ENCODE measurements around the gene UQCC5. TPM values are rescaled to one million over a fixed set of nuclear protein-coding genes. Genes with fewer than 3 reads are reported as not detected.

UQCC5 gene
- total RNA-seq, 1 donor from 2014 or later: 13.6 TPM

DNA sequence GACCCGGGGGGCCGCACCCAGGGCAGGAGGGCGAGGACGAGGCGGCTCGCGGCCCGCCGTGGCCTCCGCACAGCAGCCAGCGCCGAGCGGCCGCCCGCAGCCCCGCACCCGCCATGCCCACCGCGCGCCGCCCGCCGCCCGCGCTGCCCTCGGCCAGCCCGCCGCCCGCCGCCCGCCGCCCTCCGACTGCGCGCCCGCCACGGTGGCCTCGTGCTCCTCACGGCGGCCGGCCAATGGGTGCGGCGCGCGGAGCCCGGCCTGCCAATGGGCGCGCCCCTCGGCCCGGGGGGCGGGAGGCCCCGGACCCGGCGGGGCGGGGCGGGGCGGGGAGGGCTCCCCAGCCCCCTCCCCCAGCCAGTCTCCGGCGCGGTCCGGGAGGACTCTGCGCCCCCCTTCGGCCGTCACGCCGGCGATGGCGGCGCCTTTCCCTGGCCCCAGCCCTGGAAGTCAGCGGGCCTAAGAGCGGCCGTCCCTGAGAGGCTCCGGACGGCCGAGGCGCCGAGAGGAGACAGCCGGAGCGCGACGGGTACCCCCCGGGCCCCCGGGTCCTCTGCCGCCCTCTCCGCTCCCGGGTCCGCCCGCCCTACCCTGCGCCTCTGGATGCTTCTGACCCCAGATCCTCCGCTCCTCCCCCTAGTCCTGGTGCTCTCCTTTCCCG is 2.7 kb upstream of the UQCC5 start, which contains the start of gene NT5DC2:
Gene NT5DC2 (minus strand): TSS at position 235 of the 658 bp plus-strand sequence. CDS start 120 bp downstream, at position 115.
- DNase-seq (peak; percentile 70), ATAC-seq (ENCODE audit: low read depth) (peak; percentile 49)
- ChIA-PET CTCF (no interaction called here), POLR2A (no interaction called here)
- no peak within 1 kb of the TSS for H3K27ac Mint-ChIP-seq
- H3K27me3 Mint-ChIP-seq: no peaks in the 10 kb centered on the region
- peaks cover 11% of the 10 kb centered on the region for H3K36me3 Mint-ChIP-seq (ENCODE audit: low read depth)
- H3K9me3 Mint-ChIP-seq: no peaks in the 10 kb centered on the region
- intact Hi-C loops (cut with micrococcal nuclease): loop anchor here (1.0 to 10.0 kb wide), 6 partner anchors 35 to 631 kb away; partner anchors contain the start of genes ACY1, ITIH1, NEK4 and POC1A
- H3K4me3 Mint-ChIP-seq: peak within 1 kb of the TSS; percentile 79
- TF ChIP-seq, protein P1, sequence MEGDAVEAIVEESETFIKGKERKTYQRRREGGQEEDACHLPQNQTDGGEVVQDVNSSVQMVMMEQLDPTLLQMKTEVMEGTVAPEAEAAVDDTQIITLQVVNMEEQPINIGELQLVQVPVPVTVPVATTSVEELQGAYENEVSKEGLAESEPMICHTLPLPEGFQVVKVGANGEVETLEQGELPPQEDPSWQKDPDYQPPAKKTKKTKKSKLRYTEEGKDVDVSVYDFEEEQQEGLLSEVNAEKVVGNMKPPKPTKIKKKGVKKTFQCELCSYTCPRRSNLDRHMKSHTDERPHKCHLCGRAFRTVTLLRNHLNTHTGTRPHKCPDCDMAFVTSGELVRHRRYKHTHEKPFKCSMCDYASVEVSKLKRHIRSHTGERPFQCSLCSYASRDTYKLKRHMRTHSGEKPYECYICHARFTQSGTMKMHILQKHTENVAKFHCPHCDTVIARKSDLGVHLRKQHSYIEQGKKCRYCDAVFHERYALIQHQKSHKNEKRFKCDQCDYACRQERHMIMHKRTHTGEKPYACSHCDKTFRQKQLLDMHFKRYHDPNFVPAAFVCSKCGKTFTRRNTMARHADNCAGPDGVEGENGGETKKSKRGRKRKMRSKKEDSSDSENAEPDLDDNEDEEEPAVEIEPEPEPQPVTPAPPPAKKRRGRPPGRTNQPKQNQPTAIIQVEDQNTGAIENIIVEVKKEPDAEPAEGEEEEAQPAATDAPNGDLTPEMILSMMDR (IDR thresholded peaks at IDR 0.05): no peak
- peaks cover 36% of the 10 kb centered on the region for H3K4me1 Mint-ChIP-seq

DNA sequence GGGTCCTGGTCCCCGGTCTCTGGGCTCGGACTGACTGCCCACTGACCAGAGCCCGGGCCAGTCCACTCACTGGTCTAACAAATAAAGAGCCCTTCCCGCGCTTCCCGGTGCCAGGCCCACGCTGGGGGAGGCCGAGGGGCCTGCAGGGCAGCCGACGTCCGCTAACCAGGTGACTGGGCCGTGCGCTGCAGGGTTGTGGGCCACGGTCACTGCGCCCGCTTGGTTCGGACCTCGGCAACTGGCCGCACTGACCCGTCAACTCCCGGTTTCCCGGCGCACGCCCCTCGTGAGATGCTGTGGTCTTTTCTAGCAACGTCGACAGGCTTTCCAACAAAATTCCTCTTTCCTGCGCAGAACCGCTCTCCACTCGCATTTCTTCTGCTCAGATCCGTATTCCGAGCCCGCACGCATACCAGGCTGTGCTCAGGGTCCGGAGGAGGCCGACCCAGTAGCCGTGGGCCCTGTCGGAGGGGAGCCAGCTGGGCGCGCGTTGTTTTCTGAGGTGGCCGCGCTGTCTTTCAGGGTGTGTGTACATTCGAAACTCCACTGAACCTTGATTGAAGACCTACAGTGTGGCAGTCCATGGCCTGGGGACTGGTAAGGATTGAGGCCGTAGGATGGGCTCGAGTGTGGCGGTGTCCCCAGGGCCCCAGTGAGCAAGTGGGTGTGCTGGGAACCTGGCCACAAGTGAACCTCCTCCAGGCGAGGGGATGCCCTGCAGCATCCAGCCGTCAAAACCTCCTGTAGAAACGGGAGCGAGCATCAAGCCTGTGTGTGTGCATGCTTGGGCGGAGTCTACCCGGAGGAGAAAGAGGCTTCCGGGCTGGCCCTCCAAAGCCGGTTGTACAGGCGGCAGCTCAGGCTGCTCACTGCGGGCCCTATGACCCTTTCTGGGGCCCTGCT is 1.9 kb upstream of the UQCC5 start:
- H3K4me3 Mint-ChIP-seq: peak overlapping the region; percentile 79

DNA sequence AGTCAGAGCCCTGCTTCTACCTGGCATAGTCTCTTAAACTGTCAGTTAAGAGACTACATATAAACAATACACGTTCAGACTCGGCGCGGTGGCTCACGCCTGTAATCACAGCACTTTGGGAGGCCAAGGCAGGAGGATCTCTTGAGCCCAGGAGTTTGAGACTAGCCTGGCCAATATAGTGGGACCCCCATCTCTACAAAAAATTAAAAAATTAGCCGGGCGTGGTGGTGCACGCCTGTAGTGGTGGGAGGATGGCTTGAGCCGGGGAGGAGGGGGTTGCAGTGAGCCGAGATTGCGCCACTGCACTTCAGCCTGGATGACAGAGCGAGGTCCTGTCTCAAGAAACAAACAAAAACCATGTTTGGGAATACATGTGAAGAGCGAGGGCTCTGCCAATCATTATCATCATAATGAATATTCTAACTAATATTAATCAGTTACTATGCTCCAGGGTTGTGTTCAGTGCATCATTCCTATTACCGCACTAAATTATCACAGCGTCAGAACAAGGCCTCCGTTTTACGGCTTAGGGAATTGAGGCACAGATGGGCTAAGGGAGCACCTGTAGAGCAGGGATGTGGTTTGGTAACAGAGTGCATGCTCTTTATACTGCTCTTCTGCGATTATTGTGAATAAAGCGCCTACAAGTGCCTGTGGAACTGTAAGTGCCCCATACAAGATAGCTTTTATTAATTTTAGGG is 844 bp upstream of the UQCC5 start:
- Mint-ChIP-seq H3K9me3 (no peaks in the 10 kb centered on the region), H3K4me1 (peaks cover 42% of the 10 kb centered on the region), H3K27me3 (no peaks in the 10 kb centered on the region), H3K4me3 (peak overlapping the region; percentile 98), H3K36me3 (ENCODE audit: low read depth) (peaks cover 19% of the 10 kb centered on the region), H3K27ac (peak overlapping the region; percentile 96)
- DNase-seq: no peak
- TF ChIP-seq, protein P1 (IDR thresholded peaks at IDR 0.05): no peak
- intact Hi-C loops (cut with micrococcal nuclease): loop anchor here (1.0 to 10.0 kb wide), 11 partner anchors 63 to 1148 kb away; partner anchors contain the start of genes ACY1, DUSP7, GNL3 and ITIH1
- ChIA-PET POLR2A (interaction anchor here (0.7 to 1.3 kb wide), 12 partner anchors 9 to 1151 kb away, joined by 3 to 5 read pairs (median 3); partner anchors contain the start of genes GLYCTK, GNL3, MANF and PBRM1), CTCF (interaction anchor here (0.8 to 1.2 kb wide), 2 partner anchors 9 to 123 kb away, joined by 3 to 4 read pairs; no protein-coding TSS in a partner anchor)
- ATAC-seq (ENCODE audit: low read depth): no peak

More for the DNA sequence above, 1.9 kb upstream of the UQCC5 start:
- Mint-ChIP-seq H3K27me3 (no peaks in the 10 kb centered on the region), H3K27ac (no peak overlapping the region), H3K9me3 (no peaks in the 10 kb centered on the region), H3K36me3 (ENCODE audit: low read depth) (peaks cover 17% of the 10 kb centered on the region), H3K4me1 (peaks cover 42% of the 10 kb centered on the region)
- CTCF ChIA-PET: no interaction called here
- POLR2A ChIA-PET: no interaction called here
- intact Hi-C loops (cut with micrococcal nuclease): loop anchor here (5.0 to 10.0 kb wide), 8 partner anchors 240 to 1147 kb away; partner anchors contain the start of genes ACY1, DUSP7, ITIH1 and MANF
- DNase-seq (no peak), ATAC-seq (ENCODE audit: low read depth) (no peak)
- TF ChIP-seq, protein P1 (IDR thresholded peaks at IDR 0.05): no peak

DNA sequence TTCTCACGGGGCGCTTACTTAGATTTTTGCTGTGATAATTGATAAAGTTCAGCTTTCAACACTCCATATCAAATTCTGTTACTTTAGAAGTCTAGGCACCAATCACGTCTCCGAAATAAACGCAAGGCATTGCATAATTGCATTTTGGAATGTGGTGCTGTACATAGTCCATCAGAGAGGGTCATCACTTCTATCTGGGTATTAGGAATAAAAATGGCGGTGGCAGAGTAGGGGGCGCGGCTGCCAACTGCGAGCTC is 365 bp upstream of the UQCC5 start:
- TF ChIP-seq, protein P1 (IDR thresholded peaks at IDR 0.05): no peak
- H3K4me1 Mint-ChIP-seq: peaks cover 42% of the 10 kb centered on the region
- H3K27me3 Mint-ChIP-seq: no peaks in the 10 kb centered on the region
- no peaks in the 10 kb centered on the region for H3K9me3 Mint-ChIP-seq
- peaks cover 24% of the 10 kb centered on the region for H3K36me3 Mint-ChIP-seq (ENCODE audit: low read depth)
- ChIA-PET POLR2A (interaction anchor here (0.7 to 1.3 kb wide), 12 partner anchors 9 to 1151 kb away, joined by 3 to 5 read pairs (median 3); partner anchors contain the start of genes GLYCTK, GNL3, MANF and PBRM1), CTCF (interaction anchor here (0.8 to 1.2 kb wide), 2 partner anchors 9 to 124 kb away, joined by 3 to 4 read pairs; no protein-coding TSS in a partner anchor)
- ATAC-seq (ENCODE audit: low read depth) (no peak), DNase-seq (no peak)
- H3K27ac Mint-ChIP-seq: peak overlapping the region; percentile 96
- intact Hi-C loops (cut with micrococcal nuclease): loop anchor here (1.0 to 10.0 kb wide), 11 partner anchors 63 to 1149 kb away; partner anchors contain the start of genes ACY1, DUSP7, GNL3 and ITIH1
- H3K4me3 Mint-ChIP-seq: peak overlapping the region; percentile 98
